Stimulated activated CD8-positive, alpha-beta memory T cell treated with anti-CD3 and anti-CD28 coated beads, Interleukin-15, amount 100 ng/mL, for 24 hours (primary cell): Measurements from ENCODE around the gene GPR101.
"Not testable (repeated sequence)": the region's sequence is repeated elsewhere in the genome, so short reads cannot be mapped to it uniquely, and the experiment has no call there.

Experiments used
- DNase-seq: peaks from one replicate; pipeline ENCODE4 v3.0.0-alpha.2; 2020; ENCODE audit warnings: low read depth

The GPR101 gene

GRCh38 chrX:137000236-137000635 is 33.6 kb downstream of the GPR101 start:
- not testable (repeated sequence) for DNase-seq

DNA sequence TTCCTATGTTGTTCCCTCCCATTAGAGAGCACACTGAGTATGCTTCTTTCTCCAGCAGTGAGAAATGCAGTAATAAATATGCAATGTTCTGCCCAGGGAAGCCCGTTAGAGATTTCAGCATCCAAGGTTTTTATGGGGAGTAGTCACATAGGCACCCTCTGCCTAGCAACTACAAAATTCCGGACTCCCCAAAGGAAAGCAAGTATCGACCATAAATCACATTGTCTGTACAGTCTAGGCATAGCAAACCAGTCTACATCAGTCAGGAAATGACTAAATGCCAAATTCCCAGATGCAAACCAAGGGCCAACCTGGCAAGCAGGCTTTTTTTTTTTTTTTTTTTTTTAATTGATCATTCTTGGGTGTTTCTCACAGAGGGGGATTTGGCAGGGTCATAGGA is 34.8 kb downstream of the GPR101 start:
- no peak for DNase-seq
